Ammon's horn (tissue), 1 donor: Measurements from ENCODE around the gene TCOF1.

ENCODE experiments used
- DNase-seq: peaks from one replicate; pipeline ENCODE4 v3.0.0-alpha.2; 2016; ENCODE audit warnings: low spot score

The TCOF1 gene

GRCh38 chr5:150323092-150323491 lies 34.4 kb upstream of the TCOF1 start:
- no peak for DNase-seq

- DNase-seq: no peak
Measured at GRCh38 chr5:150323819-150324218, 33.7 kb upstream of the TCOF1 start.

- no peak for DNase-seq
Measured at GRCh38 chr5:150325426-150325825, 32.1 kb upstream of the TCOF1 start.

GRCh38 chr5:150326707-150327106 lies 30.8 kb upstream of the TCOF1 start:
- DNase-seq: no peak

- DNase-seq: no peak
Measured at GRCh38 chr5:150327139-150327538, 30.4 kb upstream of the TCOF1 start.

GRCh38 chr5:150328515-150328914 lies 29.0 kb upstream of the TCOF1 start:
- no peak for DNase-seq

GRCh38 chr5:150329038-150329437 lies 28.5 kb upstream of the TCOF1 start:
- no peak for DNase-seq

GRCh38 chr5:150329881-150330876 lies 27.3 kb upstream of the TCOF1 start:
- no peak for DNase-seq

GRCh38 chr5:150333400-150333799 lies 24.1 kb upstream of the TCOF1 start:
- peak; percentile 79 for DNase-seq

- DNase-seq: no peak
Measured at GRCh38 chr5:150335778-150336177, 21.7 kb upstream of the TCOF1 start.

- DNase-seq: peak; percentile 37
Measured at GRCh38 chr5:150338546-150338945, 19.0 kb upstream of the TCOF1 start.

- DNase-seq: peak; percentile 77
Measured at GRCh38 chr5:150339165-150339564, 18.3 kb upstream of the TCOF1 start.

GRCh38 chr5:150339841-150340240 lies 17.7 kb upstream of the TCOF1 start:
- DNase-seq: no peak

GRCh38 chr5:150340614-150341255 lies 16.8 kb upstream of the TCOF1 start:
- DNase-seq: no peak

- DNase-seq: no peak
Measured at GRCh38 chr5:150341331-150341730, 16.2 kb upstream of the TCOF1 start.

GRCh38 chr5:150341989-150342388 lies 15.5 kb upstream of the TCOF1 start:
- no peak for DNase-seq

GRCh38 chr5:150342583-150342982 lies 14.9 kb upstream of the TCOF1 start:
- DNase-seq: no peak

- DNase-seq: no peak
Measured at GRCh38 chr5:150343994-150344631, 13.4 kb upstream of the TCOF1 start.

- peak; percentile 74 for DNase-seq
Measured at GRCh38 chr5:150345716-150346115, 11.8 kb upstream of the TCOF1 start.

- DNase-seq: no peak
Measured at GRCh38 chr5:150346592-150346991, 10.9 kb upstream of the TCOF1 start.

- DNase-seq: no peak
Measured at GRCh38 chr5:150347003-150347402, 10.5 kb upstream of the TCOF1 start.

GRCh38 chr5:150347451-150347850 lies 10.0 kb upstream of the TCOF1 start:
- DNase-seq: no peak
